GM23338 (cell line): ENCODE data around the gene CLDN24. TPM values are rescaled to one million over a fixed set of nuclear protein-coding genes. Genes with fewer than 3 reads are reported as not detected.

Experiments
- ATAC-seq: fragments of 200-7000 bp; cut with Tn5 transposase; 3 replicates; pipeline ENCODE4 v1.9.1; 2020
- DNase-seq: peaks from one replicate; pipeline ENCODE4 v3.0.0-alpha.2; 2015; ENCODE audit warnings: low spot score
- H2AFZ ChIP-seq: fragments of 200-600 bp; sonication (generic); 2 replicates; pipeline ENCODE4 v1.8.0; 2016; ENCODE audit warnings: antibody characterized with exemption, mild to moderate bottlenecking, moderate library complexity
- H3F3A ChIP-seq: fragments of 200-600 bp; sonication (generic); replicated peaks from 2 replicates; pipeline ENCODE4 v1.8.0; 2017; ENCODE audit warnings: antibody characterized with exemption, mixed run types, low read depth
- H3K27ac ChIP-seq: fragments of 200-600 bp; sonication (generic); 2 replicates; pipeline ENCODE4 v1.6.1; 2016; ENCODE audit warnings: low read depth
- H3K27me3 ChIP-seq: fragments of 200-600 bp; sonication (generic); 2 replicates; pipeline ENCODE4 v1.8.0; 2016; ENCODE audit warnings: mild to moderate bottlenecking, mixed run types, moderate library complexity; ENCODE audit not compliant: insufficient read depth
- H3K36me3 ChIP-seq: fragments of 200-600 bp; sonication (generic); 2 replicates; pipeline ENCODE4 v1.8.0; 2016; ENCODE audit warnings: mild to moderate bottlenecking; ENCODE audit not compliant: insufficient read depth
- H3K4me1 ChIP-seq: fragments of 200-600 bp; sonication (generic); 2 replicates; pipeline ENCODE4 v1.8.0; 2016; ENCODE audit warnings: mild to moderate bottlenecking, moderate library complexity; ENCODE audit not compliant: insufficient read depth
- H3K4me2 ChIP-seq: fragments of 200-600 bp; sonication (generic); 2 replicates; pipeline ENCODE4 v1.7.1; 2017; ENCODE audit warnings: mixed run types
- H3K4me3 ChIP-seq: fragments of 200-600 bp; sonication (generic); 2 replicates; pipeline ENCODE4 v1.6.1; 2016; ENCODE audit warnings: mixed run types
- H3K79me2 ChIP-seq: fragments of 200-600 bp; sonication (generic); replicated peaks from 2 replicates; pipeline ENCODE4 v1.8.0; 2017; ENCODE audit warnings: mild to moderate bottlenecking; ENCODE audit not compliant: insufficient read depth
- H3K9me2 ChIP-seq: fragments of 200-600 bp; sonication (generic); 2 replicates; pipeline ENCODE4 v1.8.0; 2017; ENCODE audit not compliant: insufficient read depth
- H4K20me1 ChIP-seq: fragments of 200-600 bp; sonication (generic); replicated peaks from 2 replicates; pipeline ENCODE4 v1.8.0; 2017; ENCODE audit warnings: mild to moderate bottlenecking; ENCODE audit not compliant: insufficient read depth
- H3K27ac Mint-ChIP-seq: 2 replicates; pipeline ENCODE4 v1.8.0; 2020; ENCODE audit warnings: inconsistent platforms, mild to moderate bottlenecking, moderate library complexity, mixed read lengths
- H3K27me3 Mint-ChIP-seq: 3 replicates; pipeline ENCODE4 v1.8.0; 2022; ENCODE audit warnings: low read depth, mild to moderate bottlenecking, moderate library complexity, mixed read lengths, inconsistent platforms; ENCODE audit not compliant: insufficient read depth, poor library complexity
- H3K36me3 Mint-ChIP-seq: 3 replicates; pipeline ENCODE4 v1.8.0; 2021; ENCODE audit warnings: low read depth, mild to moderate bottlenecking, inconsistent platforms, moderate library complexity, mixed read lengths
- H3K4me1 Mint-ChIP-seq: 3 replicates; pipeline ENCODE4 v1.8.0; 2020; ENCODE audit warnings: mild to moderate bottlenecking, inconsistent platforms, mixed read lengths
- H3K4me3 Mint-ChIP-seq: 3 replicates; pipeline ENCODE4 v1.8.0; 2021; ENCODE audit warnings: moderate library complexity, mild to moderate bottlenecking, inconsistent platforms, mixed read lengths
- H3K9me3 Mint-ChIP-seq: 3 replicates; pipeline ENCODE4 v1.8.0; 2020; ENCODE audit warnings: moderate library complexity, mild to moderate bottlenecking, inconsistent platforms, mixed read lengths
- POLR2AphosphoS5 ChIP-seq: IDR thresholded peaks from 2 replicates; pipeline ENCODE4 v1.6.1; 2016; ENCODE audit warnings: antibody characterized with exemption, low read depth
- ZNF331 ChIP-seq: fragments of 250-450 bp; sonication (Bioruptor Pico); IDR thresholded peaks from 2 replicates; pipeline ENCODE4 v1.5.0; 2020; ENCODE audit warnings: low read depth, mild to moderate bottlenecking, moderate library complexity
- ZNF462 ChIP-seq: fragments of 250-450 bp; sonication (Bioruptor Pico); IDR thresholded peaks from 2 replicates; pipeline ENCODE4 v1.5.0; 2020; ENCODE audit warnings: mild to moderate bottlenecking, moderate library complexity
- polyA plus RNA-seq: library from polyadenylated mRNA; unstranded; fragments of >200 nt; fragmentation: Nextera tagmentation; extraction: Ambion mirVana; gene quantifications from 2 replicates; pipeline ENCODE4 v1.2.1, GENCODE V29; 2016
- total RNA-seq: library from RNA; depleted of rRNA; stranded (reverse); fragments of >200 nt; shearing (Covaris generic); gene quantifications from 2 replicates; pipeline ENCODE4 v1.2.3, GENCODE V29; 2014

The CLDN24 gene
- total and polyA plus RNA-seq, 2 experiments from 2014 or later = not detected

- Histone ChIP-seq H3K27me3 (no peaks in the 10 kb centered on the region), H3K4me2 (no peak overlapping the region), H3K79me2 (no peaks in the 10 kb centered on the region), H4K20me1 (no peaks in the 10 kb centered on the region; the same call in 1 of the 2 replicates), H3K9me2 (no peaks in the 10 kb centered on the region), H3K4me3 (no peak overlapping the region), H3K27ac (no peak overlapping the region), H3F3A (no peaks in the 10 kb centered on the region), H3K4me1 (no peaks in the 10 kb centered on the region), H3K36me3 (peaks cover 2% of the 10 kb centered on the region; the same call in 1 of the 2 replicates), H2AFZ (no peak overlapping the region)
- ATAC-seq (no peak), DNase-seq (no peak)
- no peak overlapping the region for H3K4me3 Mint-ChIP-seq
- no peak overlapping the region for H3K27ac Mint-ChIP-seq
- no peaks in the 10 kb centered on the region for H3K4me1 Mint-ChIP-seq
- no peaks in the 10 kb centered on the region for H3K9me3 Mint-ChIP-seq
- H3K36me3 Mint-ChIP-seq = peaks cover 29% of the 10 kb centered on the region
- no peak for TF ChIP-seq POLR2AphosphoS5
- no peak for TF ChIP-seq ZNF462 (CRISPR knock-in tag)
- H3K27me3 Mint-ChIP-seq = peaks cover 2% of the 10 kb centered on the region
Measured at GRCh38 chr4:183306811-183307210, 15.4 kb downstream of the CLDN24 start.

- H3K27ac Mint-ChIP-seq = no peak overlapping the region
- Histone ChIP-seq H3K4me2 (no peak overlapping the region), H3K27ac (no peak overlapping the region), H3K79me2 (no peaks in the 10 kb centered on the region), H3K27me3 (no peaks in the 10 kb centered on the region), H3F3A (no peaks in the 10 kb centered on the region), H4K20me1 (no peaks in the 10 kb centered on the region; the same call in 1 of the 2 replicates), H3K4me3 (no peak overlapping the region), H3K36me3 (no peaks in the 10 kb centered on the region), H3K9me2 (no peaks in the 10 kb centered on the region), H3K4me1 (no peaks in the 10 kb centered on the region), H2AFZ (no peak overlapping the region)
- H3K27me3 Mint-ChIP-seq = peaks cover 2% of the 10 kb centered on the region
- no peak overlapping the region for H3K4me3 Mint-ChIP-seq
- DNase-seq = no peak
- H3K4me1 Mint-ChIP-seq = no peaks in the 10 kb centered on the region
- ATAC-seq = no peak
- TF ChIP-seq ZNF331 (CRISPR knock-in tag) = no peak
- no peaks in the 10 kb centered on the region for H3K9me3 Mint-ChIP-seq
- peaks cover 28% of the 10 kb centered on the region for H3K36me3 Mint-ChIP-seq
Measured at GRCh38 chr4:183304538-183304937, 17.7 kb downstream of the CLDN24 start.
